Stimulated activated CD8-positive, alpha-beta memory T cell treated with anti-CD3 and anti-CD28 coated beads, Interleukin-15, amount 100 ng/mL, for 1 hour (primary cell): ENCODE results near the gene HEXD.

Experiments
- DNase-seq: peaks from one replicate; pipeline ENCODE4 v3.0.0-alpha.2; 2020; ENCODE audit warnings: low read depth

HEXD gene

DNA sequence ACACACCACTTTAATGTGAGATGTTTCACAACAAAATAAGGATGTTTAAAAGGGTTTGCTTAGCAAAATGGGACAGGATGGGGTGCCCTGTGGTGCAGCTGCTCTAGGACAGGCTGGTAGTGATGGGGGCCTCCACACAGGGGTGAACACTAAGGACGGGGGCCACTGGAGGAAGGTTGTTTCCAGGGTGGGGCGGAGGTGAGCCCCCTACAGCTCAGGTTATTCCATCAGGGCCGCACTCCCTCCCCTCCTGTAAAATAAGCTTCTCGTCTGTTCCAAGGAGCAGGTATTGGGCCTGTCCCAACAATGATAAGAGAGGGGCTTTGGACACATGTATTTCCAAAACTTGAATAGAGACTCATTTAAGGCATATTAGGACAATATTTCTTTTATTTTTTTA is 1.9 kb upstream of the HEXD start:
- DNase-seq = no peak

DNA sequence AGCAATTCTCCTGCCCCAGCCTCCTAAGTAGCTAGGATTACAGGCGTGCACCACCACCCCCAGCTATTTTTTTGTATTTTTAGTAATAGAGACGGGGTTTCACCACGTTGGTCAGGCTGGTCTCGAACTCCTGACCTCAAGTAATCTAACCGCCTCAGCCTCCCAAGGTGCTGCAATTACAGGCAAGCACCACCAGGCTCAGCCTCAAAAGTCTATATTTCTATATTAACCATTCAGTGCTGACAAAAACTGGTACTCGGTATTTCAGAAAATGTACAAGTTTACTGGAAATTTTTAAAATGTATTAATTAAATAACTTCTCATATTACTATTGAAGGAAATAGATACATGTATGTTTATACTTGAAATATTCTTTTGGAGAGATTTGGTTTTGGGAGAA is 1.4 kb upstream of the HEXD start:
- no peak for DNase-seq

- no peak for DNase-seq
Observed at GRCh38 chr17:82419540-82419939, 1.4 kb downstream of the HEXD start.

- DNase-seq = no peak
Observed at GRCh38 chr17:82424001-82424862, 6.1 kb downstream of the HEXD start.

GRCh38 chr17:82424863-82425159 is 6.7 kb downstream of the HEXD start:
- no peak for DNase-seq

DNA sequence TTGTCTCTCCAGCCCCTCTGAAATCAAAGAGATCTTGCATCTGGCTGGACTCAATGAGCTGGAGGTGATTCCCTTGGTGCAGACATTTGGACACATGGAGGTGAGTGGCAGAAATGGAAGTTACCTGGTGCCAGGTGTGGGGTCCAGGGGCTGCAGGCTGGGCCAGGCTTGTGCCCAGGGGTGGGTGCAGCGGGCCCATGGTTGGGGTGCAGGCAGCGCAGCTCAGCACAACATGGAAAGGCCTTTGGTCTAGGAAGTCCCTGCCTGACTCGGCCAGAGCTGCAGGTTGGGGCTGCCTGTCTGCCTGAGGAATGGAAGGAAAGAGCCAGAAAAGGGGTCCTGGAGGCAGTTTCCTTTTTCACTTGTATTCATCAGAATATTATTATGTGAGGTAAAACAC is 10.4 kb downstream of the HEXD start:
- DNase-seq = no peak

GRCh38 chr17:82429824-82430223 is 11.7 kb downstream of the HEXD start:
- DNase-seq = no peak

DNA sequence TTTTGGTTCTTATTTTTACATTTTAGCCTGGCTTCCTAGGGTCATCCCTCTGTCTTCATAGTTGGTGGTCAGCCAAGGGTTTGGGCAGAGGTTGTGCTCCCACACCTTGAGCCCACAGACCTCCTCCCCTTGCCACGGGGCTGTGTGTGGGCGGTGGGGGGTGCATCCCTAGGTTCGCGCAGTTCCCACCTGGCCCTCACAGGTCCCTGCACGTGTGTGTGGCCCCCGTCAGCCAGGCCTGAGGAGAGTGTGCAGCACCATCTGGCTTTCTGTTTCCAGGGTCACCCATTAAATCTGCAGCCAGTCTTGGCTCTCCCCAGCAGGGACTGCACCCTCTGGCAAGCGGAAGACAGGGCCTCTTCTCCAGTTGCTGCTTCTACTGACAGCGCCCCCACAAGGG is 13.9 kb downstream of the HEXD start:
- no peak for DNase-seq

DNA sequence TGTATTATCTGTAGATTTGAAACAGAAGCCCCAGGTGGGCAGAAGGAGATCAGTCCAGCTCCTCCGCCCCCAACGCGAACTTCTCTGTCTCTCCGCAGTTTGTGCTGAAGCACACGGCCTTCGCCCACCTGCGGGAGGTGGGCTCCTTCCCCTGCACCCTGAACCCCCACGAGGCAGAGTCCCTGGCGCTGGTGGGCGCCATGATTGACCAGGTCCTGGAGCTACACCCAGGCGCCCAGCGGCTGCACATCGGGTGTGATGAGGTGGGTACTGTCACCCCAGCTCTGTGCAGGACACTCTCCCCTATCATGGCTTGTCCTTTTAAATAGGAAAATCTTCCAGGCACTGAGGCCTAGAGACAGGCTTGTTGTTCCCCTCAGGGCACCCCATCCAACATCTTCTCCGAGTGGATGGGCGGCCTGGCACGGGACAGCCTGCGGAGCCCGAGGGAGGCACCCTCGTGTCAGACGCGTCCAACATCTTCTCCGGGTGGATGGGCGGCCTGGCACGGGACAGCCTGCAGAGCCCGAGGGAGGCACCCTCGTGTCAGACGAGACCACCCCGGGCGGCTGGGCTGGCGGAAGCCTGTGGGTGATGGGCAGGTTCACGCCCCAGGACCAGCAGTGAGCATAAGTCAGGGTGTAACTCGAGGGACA is 15.5 kb downstream of the HEXD start:
- no peak for DNase-seq

DNA sequence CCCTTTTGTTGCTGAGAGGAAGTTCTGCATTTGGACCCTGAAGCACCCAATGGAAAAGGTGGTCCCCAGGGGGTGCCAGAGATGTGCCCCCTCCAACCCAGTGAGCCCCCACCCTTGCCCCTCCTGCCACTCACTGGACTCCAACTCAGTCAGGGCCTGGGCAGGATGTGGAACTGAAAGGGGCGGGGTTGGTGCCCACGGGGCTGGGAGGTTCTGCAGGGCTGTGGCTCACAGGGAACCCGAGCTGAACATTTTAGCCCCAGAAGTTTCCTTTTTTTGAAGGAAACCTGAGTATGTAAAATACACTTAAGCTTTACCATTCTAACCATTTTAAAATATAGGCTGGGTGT is 16.0 kb downstream of the HEXD start:
- DNase-seq = no peak

GRCh38 chr17:82435103-82435502 is 17.0 kb downstream of the HEXD start:
- no peak for DNase-seq

DNA sequence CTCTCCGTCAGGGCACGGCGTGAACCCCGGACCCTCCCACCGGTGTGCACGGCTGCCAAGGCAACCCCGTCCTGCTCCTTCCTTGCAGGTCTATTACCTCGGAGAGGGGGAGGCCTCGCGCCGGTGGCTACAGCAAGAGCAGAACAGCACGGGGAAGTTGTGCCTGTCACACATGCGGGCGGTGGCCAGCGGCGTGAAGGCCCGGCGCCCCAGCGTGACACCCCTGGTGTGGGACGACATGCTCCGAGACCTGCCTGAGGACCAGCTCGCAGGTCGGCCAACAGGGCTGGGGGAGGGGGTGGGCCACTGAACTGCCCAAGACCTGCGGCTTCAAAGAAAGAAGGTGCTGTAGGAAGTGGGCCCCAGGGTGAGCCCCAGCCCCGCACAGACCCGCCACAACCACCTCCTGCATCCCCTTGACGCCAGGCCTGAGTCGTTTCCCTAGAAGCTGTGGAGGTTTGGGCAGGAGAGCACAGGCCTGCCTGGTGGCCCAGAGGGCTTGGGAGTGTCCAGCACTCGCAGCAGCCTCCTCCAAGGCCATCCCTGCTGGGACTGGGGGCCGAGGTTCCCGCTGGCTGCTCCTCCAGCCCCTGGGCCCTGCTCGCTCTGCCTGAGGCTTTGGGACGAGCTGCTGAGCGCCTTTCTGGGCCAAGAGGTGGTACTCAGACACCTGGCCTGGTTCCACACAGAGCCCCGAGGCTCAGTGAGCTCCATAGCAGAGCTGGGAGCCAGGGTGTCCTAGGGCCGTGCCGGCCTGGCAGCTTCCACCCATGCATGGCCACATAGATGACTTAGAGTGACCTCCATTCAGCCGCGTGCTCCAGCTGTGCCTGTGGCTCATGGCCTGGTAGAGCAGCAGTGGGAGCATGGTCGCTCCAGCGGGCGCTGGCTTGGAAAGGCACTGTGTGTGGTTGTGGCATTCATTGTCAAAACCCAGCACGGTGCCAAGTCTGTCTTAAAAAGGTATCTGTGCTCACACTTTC is 17.7 kb downstream of the HEXD start:
- no peak for DNase-seq

DNA sequence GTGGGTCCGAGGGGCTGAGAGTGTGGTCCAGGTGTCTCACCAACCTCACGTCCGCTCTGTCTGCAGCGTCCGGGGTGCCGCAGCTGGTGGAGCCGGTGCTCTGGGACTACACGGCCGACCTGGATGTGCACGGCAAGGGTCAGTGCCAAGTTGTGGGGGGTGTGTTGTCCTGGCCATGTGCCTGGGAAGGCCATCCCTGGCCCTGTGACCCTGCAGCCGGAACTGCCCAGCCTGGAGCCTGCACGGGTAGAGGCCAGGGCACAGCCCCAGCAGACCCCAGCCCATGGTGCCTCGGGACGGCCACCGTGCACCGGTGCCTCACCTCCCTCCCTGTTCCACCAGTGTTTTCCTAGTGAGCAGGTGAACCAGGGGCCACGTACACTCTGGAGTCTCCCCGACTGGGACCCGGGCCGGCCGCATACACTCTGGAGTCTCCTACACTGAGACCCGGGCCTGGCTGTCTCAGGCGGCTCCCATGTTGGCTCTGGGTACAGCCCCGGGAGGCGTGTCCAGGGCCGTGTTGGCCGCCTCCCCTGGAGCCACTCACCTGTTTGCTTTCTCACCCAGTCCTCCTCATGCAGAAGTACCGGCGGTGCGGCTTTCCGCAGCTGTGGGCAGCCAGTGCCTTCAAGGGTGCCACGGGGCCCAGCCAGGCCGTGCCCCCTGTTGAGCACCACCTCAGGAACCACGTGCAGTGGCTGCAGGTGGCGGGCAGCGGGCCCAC is 18.6 kb downstream of the HEXD start:
- DNase-seq = no peak

DNA sequence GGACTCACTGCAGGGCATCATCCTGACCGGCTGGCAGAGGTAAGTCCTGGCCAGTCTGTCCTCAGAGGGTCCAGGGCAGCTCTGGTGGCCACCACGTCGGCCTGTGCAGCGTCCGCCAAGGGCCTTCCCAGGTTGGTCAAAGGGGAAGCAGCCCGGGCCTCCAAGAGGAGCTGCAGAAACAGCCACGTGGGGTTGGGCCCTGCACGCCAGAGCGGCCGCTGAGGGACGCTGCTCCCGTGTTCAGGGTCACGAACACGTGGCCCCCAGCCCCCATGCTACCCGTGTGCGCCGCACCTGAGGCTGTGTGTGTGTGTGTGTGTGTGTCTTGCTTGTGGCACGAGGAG is 19.1 kb downstream of the HEXD start:
- no peak for DNase-seq

GRCh38 chr17:82438401-82439193 is 20.4 kb downstream of the HEXD start:
- no peak for DNase-seq

GRCh38 chr17:82439194-82439828 is 21.2 kb downstream of the HEXD start:
- no peak for DNase-seq

- DNase-seq = no peak
Observed at GRCh38 chr17:82439829-82440365, 21.8 kb downstream of the HEXD start.

- DNase-seq = no peak
Observed at GRCh38 chr17:82440469-82440981, 22.4 kb downstream of the HEXD start.

DNA sequence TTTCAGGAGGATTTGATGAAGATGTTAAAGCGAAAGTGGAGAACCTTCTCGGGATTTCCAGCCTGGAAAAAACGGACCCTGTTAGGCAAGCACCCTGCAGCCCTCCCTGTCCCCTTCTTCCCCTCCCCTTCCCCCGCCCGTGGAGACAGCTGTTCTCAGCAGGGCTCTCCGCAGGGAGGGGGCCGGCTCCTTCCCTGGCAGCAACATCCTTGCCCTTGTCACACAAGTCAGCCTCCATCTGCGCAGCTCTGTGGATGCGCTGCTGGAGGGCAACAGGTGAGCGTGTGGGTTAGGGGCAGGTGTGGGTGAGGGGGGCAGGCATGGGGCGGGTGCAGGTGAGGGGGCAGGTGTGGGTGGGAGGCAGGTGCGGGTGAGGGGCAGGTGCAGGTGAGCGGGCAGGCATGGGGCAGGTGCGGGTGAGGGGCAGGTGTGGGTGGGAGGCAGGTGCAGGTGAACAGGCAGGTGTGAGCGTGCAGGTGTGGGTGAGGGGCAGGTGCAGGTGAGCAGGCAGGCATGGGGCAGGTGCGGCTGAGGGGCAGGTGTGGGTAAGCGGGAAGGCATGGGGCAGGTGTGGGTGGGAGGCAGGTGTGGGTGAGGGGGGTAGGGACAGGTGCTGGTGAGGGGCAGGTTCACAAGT is 23.0 kb downstream of the HEXD start:
- no peak for DNase-seq
